Uterus (tissue), 4 donors: ENCODE measurements around the gene HARS1. TPM values are rescaled to one million over a fixed set of nuclear protein-coding genes. Genes with fewer than 3 reads are reported as not detected.
"Not testable (repeated sequence)": the region's sequence is repeated elsewhere in the genome, so short reads cannot be mapped to it uniquely, and the experiment has no call there.

Source experiments
- DNase-seq, 2 donors: peaks; one replicate each; pipeline ENCODE4 v3.0.0-alpha.2; 2019 to 2020
- H3K27ac ChIP-seq, 2 donors: fragments of 200-600 bp; sonication (generic); 1 replicate in 1 of 2; 2 replicates in 1 of 2; pipeline ENCODE4 v1.5.1; 2016 to 2018
- H3K27me3 ChIP-seq, 2 donors: fragments of 200-600 bp; sonication (generic); one replicate each; pipeline ENCODE4 v1.5.1; 2018 to 2019; ENCODE audit warnings: control low read depth in 1 of 2
- H3K36me3 ChIP-seq, 2 donors: fragments of 200-600 bp; sonication (generic); one replicate each; pipeline ENCODE4 v1.5.1; 2019; ENCODE audit warnings: control low read depth in 1 of 2
- H3K4me1 ChIP-seq, 2 donors: fragments of 200-600 bp; sonication (generic); one replicate each; pipeline ENCODE4 v1.5.1; 2018 to 2019; ENCODE audit warnings: control low read depth in 1 of 2
- H3K4me3 ChIP-seq, 2 donors: fragments of 200-600 bp; sonication (generic); 1 replicate in 1 of 2; 2 replicates in 1 of 2; pipeline ENCODE4 v1.5.1; 2018 to 2019; ENCODE audit warnings: mild to moderate bottlenecking in 1 of 2
- H3K9me3 ChIP-seq, 2 donors: fragments of 200-600 bp; sonication (generic); one replicate each; pipeline ENCODE4 v1.5.1; 2019; ENCODE audit warnings: control low read depth in 1 of 2
- POLR2A ChIP-seq, 2 donors: fragments of 450-650 bp; IDR thresholded peaks; one replicate each; pipeline ENCODE4 v1.6.1; 2016; ENCODE audit warnings: antibody characterized with exemption in 2 of 2, mild to moderate bottlenecking in 1 of 2, moderate library complexity in 1 of 2
- intact Hi-C: fragments of 100-400 bp; cut with DNase I; formaldehyde crosslinking; loops from one replicate; pipeline ENCODE4 v1.15.1; 2023; ENCODE audit warnings: low total_unique reads
- total RNA-seq, 4 donors: library from RNA; depleted of rRNA in 3 of 4; stranded (reverse); fragments of >200 nt in 3 of 4; gene quantifications; one replicate each; pipeline versions ENCODE4 v1.1.0 to v1.2.4, GENCODE V29; 2014 to 2023
- TF ChIP-seq, protein P1 (sequence below), 4 experiments: fragments of 200-600 bp in 2 of 4; fragments of 450-650 bp in 2 of 4; sonication (generic) in 2 of 4; IDR thresholded peaks; one replicate each; pipeline ENCODE4 v1.5.1; 2016 to 2019; ENCODE audit warnings: antibody characterized with exemption in 4 of 4, mild to moderate bottlenecking in 2 of 4, moderate library complexity in 1 of 4
- donor health status: DM: yes; HTN: yes; CAD: no.

HARS1 gene
- total RNA-seq, 4 donors from 2014 or later = 20.3 to 50.5 (median 40.4) TPM

DNA sequence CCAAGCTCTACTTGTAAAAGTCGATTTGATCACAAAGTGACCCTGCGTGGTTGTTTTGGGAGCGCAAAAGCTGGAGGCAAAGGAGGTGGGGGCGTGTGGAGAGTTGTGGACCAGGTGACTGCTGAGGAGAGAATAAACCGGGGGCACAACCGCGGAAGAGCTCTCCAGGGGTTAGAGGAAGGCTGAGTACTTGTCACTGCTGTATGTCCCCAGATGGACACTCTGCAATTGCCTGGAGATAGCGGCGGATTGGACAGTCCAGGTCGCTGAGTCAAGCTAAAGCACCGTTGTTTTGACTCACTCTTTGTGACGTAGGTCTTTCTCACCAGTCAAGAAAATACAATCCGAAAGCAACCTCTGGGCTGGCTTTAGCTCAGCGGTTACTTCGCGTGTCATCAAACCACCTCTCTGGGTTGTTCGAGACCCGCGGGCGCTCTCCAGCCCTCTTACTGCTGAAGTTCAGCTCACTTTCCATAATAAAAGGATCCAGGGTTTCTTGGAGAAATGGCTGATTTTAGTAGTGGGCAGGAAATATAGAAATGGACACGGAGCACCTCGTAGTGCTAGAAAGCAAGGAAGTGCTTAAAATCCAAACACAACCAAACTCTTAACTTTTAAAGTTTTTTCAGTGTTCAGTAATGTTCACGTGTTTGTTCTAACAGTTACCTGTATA lies 34.8 kb upstream of the HARS1 start:
- peak; percentile 35 to 45 for DNase-seq
- H3K4me1 ChIP-seq = no peaks in the 10 kb centered on the region

DNA sequence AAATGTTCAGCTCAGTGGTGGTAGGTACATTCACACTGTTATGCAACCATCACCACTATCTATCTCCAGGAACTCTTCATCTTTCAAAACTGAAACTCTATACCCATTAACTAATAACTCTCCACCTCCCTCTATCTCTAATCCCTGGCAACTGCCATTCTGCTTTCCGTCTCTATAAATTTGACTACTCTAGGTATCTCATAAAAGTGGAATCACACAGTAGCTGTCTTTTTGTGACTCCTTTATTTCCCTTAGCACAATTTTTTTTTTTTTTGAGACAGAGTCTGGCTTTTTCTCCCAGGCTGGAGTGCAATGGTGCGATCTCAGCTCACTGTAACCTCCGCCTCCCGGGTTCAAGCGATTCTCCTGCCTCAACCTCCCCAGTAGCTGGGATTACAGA lies 30.2 kb upstream of the HARS1 start:
- H3K36me3 ChIP-seq, DNase-seq, H3K9me3 ChIP-seq, H3K4me1 ChIP-seq, intact Hi-C loops, H3K27me3 ChIP-seq, H3K4me3 ChIP-seq, H3K27ac ChIP-seq: not testable (repeated sequence)

More for the DNA sequence above, 34.8 kb upstream of the HARS1 start:
- H3K9me3 ChIP-seq = no peaks in the 10 kb centered on the region
- TF ChIP-seq, protein P1, sequence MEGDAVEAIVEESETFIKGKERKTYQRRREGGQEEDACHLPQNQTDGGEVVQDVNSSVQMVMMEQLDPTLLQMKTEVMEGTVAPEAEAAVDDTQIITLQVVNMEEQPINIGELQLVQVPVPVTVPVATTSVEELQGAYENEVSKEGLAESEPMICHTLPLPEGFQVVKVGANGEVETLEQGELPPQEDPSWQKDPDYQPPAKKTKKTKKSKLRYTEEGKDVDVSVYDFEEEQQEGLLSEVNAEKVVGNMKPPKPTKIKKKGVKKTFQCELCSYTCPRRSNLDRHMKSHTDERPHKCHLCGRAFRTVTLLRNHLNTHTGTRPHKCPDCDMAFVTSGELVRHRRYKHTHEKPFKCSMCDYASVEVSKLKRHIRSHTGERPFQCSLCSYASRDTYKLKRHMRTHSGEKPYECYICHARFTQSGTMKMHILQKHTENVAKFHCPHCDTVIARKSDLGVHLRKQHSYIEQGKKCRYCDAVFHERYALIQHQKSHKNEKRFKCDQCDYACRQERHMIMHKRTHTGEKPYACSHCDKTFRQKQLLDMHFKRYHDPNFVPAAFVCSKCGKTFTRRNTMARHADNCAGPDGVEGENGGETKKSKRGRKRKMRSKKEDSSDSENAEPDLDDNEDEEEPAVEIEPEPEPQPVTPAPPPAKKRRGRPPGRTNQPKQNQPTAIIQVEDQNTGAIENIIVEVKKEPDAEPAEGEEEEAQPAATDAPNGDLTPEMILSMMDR (IDR thresholded peaks at IDR 0.05) = no peak
- TF ChIP-seq POLR2A (IDR thresholded peaks at IDR 0.05) = no peak
- H3K4me3 ChIP-seq = no peak overlapping the region
- intact Hi-C loops = no loop called here
- H3K27me3 ChIP-seq = no peaks in the 10 kb centered on the region
- no peaks in the 10 kb centered on the region for H3K36me3 ChIP-seq
- no peak overlapping the region for H3K27ac ChIP-seq

DNA sequence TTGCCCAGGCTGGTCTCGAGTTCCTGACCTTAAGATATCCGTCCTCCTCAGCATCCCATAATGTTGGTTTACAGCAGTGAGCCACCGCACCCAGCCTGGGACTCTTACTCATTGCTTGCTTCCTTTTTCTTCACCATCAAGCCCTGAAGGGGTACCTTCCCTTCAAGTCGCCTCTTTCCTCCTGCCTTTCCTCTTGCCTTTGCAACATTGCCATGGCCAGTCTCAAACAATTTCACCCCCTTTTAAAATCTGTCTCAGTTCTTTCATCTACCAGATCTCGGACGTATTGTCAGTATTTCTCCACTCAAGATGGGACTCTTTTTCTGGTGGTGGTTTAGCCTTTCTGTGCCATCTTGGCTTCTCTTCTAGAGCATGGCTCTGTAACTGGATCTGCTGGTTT lies 29.6 kb upstream of the HARS1 start:
- H3K27ac ChIP-seq, H3K4me3 ChIP-seq, H3K4me1 ChIP-seq, H3K9me3 ChIP-seq, DNase-seq, H3K36me3 ChIP-seq, H3K27me3 ChIP-seq, intact Hi-C loops: not testable (repeated sequence)

DNA sequence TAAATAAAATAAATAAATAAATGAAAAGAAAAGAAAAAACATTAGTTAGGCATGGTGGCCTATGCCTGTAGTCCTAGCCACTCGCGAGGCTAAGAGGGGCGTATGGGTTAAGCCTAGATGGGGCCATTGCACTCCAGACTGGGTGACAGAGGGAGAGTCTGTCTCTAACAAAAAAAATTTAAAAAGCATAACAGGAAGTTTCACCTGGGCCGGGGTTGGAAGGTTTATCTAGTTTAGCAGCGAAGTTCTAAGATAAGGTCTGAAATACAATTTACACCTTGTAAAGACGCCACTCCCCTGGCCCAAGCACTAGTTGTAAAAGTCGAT lies 27.1 kb upstream of the HARS1 start:
- H3K36me3 ChIP-seq = no peaks in the 10 kb centered on the region
- H3K4me3 ChIP-seq = no peak overlapping the region
- intact Hi-C loops = no loop called here
- H3K4me1 ChIP-seq = no peaks in the 10 kb centered on the region
- no peak overlapping the region for H3K27ac ChIP-seq
- no peaks in the 10 kb centered on the region for H3K27me3 ChIP-seq
- TF ChIP-seq POLR2A (IDR thresholded peaks at IDR 0.05) = no peak
- TF ChIP-seq, protein P1 (IDR thresholded peaks at IDR 0.05) = no peak
- DNase-seq = no peak
- H3K9me3 ChIP-seq = no peaks in the 10 kb centered on the region

DNA sequence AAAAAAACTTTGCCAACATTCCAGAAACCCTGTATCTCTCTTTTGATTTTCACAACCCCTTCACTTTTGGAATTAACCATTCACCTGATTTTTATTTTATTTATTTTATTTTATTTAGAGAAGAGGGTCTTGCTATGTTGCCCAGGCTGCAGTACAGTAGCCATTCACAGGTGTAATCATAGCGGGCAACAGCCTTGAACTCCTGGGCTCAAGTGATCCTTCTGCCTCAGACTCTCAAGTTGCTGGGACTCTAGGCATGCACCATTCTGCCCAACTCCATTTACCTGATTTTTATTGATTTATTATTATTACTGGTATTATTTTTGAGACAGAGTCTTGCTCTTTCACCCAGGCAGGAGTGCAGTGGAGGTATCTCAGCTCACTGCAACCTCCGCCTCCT lies 25.1 kb upstream of the HARS1 start:
- H3K36me3 ChIP-seq, H3K27ac ChIP-seq, intact Hi-C loops, H3K4me1 ChIP-seq, H3K9me3 ChIP-seq, H3K4me3 ChIP-seq, H3K27me3 ChIP-seq, DNase-seq: not testable (repeated sequence)

DNA sequence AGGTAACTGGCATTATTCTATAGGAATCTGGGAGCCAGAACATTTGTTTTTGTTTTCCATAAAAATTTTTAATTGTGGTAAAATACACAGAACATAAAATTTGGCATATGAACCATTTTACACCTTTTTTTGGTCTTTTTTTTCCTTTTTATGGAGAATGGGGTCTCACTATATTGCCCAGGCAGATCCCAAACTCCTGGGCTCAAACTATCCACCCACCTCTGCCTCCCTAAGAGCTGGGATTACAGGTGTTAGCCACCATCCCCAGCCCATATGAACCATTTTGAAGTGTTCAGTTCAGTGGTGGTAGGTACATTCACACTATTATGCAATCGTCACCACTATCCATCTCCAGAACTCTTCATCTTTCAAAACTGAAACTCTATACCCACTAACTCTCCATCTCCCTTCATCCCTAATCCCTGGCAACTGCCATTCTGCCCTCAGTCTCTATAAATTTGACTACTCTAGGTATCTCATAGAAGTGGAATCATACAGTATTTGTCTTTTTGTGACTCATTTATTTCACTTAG lies 22.5 kb upstream of the HARS1 start:
- Histone ChIP-seq H3K4me3 (no peak overlapping the region), H3K4me1 (no peaks in the 10 kb centered on the region), H3K27me3 (no peaks in the 10 kb centered on the region), H3K9me3 (no peaks in the 10 kb centered on the region), H3K27ac (no peak overlapping the region), H3K36me3 (no peaks in the 10 kb centered on the region)
- no peak for DNase-seq
- no peak for TF ChIP-seq POLR2A (IDR thresholded peaks at IDR 0.05)
- TF ChIP-seq, protein P1 (IDR thresholded peaks at IDR 0.05) = no peak
- intact Hi-C loops = no loop called here

DNA sequence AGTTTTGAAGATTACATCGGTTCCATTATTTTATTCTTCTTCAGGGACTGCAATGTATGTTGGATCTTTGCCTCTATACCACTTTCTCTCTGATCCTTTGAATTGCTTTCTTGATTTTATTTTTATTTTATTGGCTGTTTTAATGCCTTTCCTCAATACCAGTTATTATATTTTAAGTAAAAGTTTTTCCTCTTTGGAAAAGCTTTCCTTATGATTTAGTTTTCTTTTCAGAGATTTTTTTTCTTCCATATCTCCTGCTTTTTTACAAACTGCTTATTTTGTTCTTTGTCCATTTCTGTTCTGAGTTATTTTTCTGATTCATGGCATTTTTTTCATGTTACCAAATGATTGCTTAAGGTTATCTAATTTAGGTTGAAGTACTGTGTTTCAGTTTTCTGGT lies 20.6 kb upstream of the HARS1 start:
- no peaks in the 10 kb centered on the region for H3K4me1 ChIP-seq
- peak overlapping the region; percentile 91 to 94 for H3K27ac ChIP-seq
- H3K36me3 ChIP-seq = no peaks in the 10 kb centered on the region
- H3K9me3 ChIP-seq = no peaks in the 10 kb centered on the region
- TF ChIP-seq, protein P1 (IDR thresholded peaks at IDR 0.05) = no peak
- no peak for TF ChIP-seq POLR2A (IDR thresholded peaks at IDR 0.05)
- intact Hi-C loops = no loop called here
- peak overlapping the region in 1 of 2 donors; percentile 45 for H3K4me3 ChIP-seq
- no peak for DNase-seq
- H3K27me3 ChIP-seq = no peaks in the 10 kb centered on the region
